HepG2 (cell line): ENCODE measurements around the gene HDDC3. TPM values are rescaled to one million over a fixed set of nuclear protein-coding genes. Genes with fewer than 3 reads are reported as not detected.
A peak's percentile ranks its signal among the peaks of the same experiment; 100 is the strongest.

Experiments
- ATF4 ChIP-seq, 2 experiments: fragments of 450-650 bp in 1 of 2; sonication (generic) in 1 of 2; formaldehyde crosslinking; IDR thresholded peaks; 2 replicates each; pipeline versions ENCODE4 v1.5.0 to v1.8.0; 2020 to 2022; ENCODE audit warnings: mild to moderate bottlenecking in 1 of 2, missing genetic modification reagents in 1 of 2
- CTCF ChIP-seq: sonication (generic); formaldehyde crosslinking; IDR thresholded peaks from 2 replicates; pipeline ENCODE4 v1.5.0; 2020; ENCODE audit warnings: mild to moderate bottlenecking, missing genetic modification reagents, moderate library complexity
- ELF4 ChIP-seq: sonication (generic); formaldehyde crosslinking; IDR thresholded peaks from 2 replicates; pipeline ENCODE4 v1.5.0; 2020; ENCODE audit warnings: missing genetic modification reagents, mild to moderate bottlenecking, moderate library complexity, borderline replicate concordance
- FOXC1 ChIP-seq: sonication (generic); formaldehyde crosslinking; IDR thresholded peaks from 2 replicates; pipeline ENCODE4 v1.8.0; 2022; ENCODE audit warnings: mild to moderate bottlenecking, missing genetic modification reagents, borderline replicate concordance
- HDAC6 ChIP-seq: fragments of 200-600 bp; sonication (generic); IDR thresholded peaks from 2 replicates; pipeline ENCODE4 v1.7.0; 2017; ENCODE audit warnings: mild to moderate bottlenecking, antibody characterized with exemption, low read length, low read depth
- HIC2 ChIP-seq: sonication (generic); formaldehyde crosslinking; IDR thresholded peaks from 2 replicates; pipeline ENCODE4 v1.9.0; 2022; ENCODE audit warnings: low read depth, missing genetic modification reagents
- MEF2D ChIP-seq: sonication (generic); formaldehyde crosslinking; IDR thresholded peaks from 2 replicates; pipeline ENCODE4 v1.5.1; 2020; ENCODE audit warnings: mild to moderate bottlenecking, missing genetic modification reagents
- MLX ChIP-seq: IDR thresholded peaks from 2 replicates; pipeline ENCODE4 v1.6.1; 2016
- SOX13 ChIP-seq, 3 experiments: fragments of 450-650 bp in 1 of 3; sonication (generic) in 1 of 3; formaldehyde crosslinking in 1 of 3; IDR thresholded peaks in 2 of 3; conservative IDR thresholded peaks in 1 of 3; 2 replicates each; pipeline versions ENCODE4 v1.5.0 to v1.6.1; 2016 to 2020; ENCODE audit warnings: antibody characterized with exemption in 1 of 3, mild to moderate bottlenecking in 1 of 3, missing compliant biosample characterization in 1 of 3, missing genetic modification reagents in 1 of 3, moderate library complexity in 1 of 3
- ZFP36 ChIP-seq: fragments of 150-350 bp; IDR thresholded peaks from 2 replicates; pipeline ENCODE4 v1.6.1; 2018; ENCODE audit warnings: borderline replicate concordance, low read length, low read depth; ENCODE audit not compliant: partially characterized antibody
- ZNF317 ChIP-seq: sonication (generic); formaldehyde crosslinking; IDR thresholded peaks from 2 replicates; pipeline ENCODE4 v1.5.0; 2020; ENCODE audit warnings: mild to moderate bottlenecking, missing genetic modification reagents
- ZNF646 ChIP-seq: sonication (generic); formaldehyde crosslinking; IDR thresholded peaks from 2 replicates; pipeline ENCODE4 v1.9.0; 2021; ENCODE audit warnings: mild to moderate bottlenecking, missing genetic modification reagents
- polyA plus RNA-seq, 8 experiments: library from polyadenylated mRNA; depleted of rRNA in 3 of 8; stranded (reverse) in 7 of 8; unstranded in 1 of 8; fragments of >200 nt; fragmentation: Illumina TruSeq in 4 of 8; extraction: Trizol in 4 of 8; gene quantifications; 2 replicates each; pipeline versions ENCODE4 v1.2.1 to v1.2.3, GENCODE V29; 2011 to 2016; ENCODE audit warnings: low read depth in 4 of 8, missing spikeins in 1 of 8, mixed read lengths in 1 of 8; ENCODE audit not compliant: insufficient read depth in 1 of 8
- total RNA-seq, 5 experiments: library from RNA; depleted of rRNA; stranded (reverse); fragments of >200 nt; fragmentation: Illumina TruSeq; extraction: Trizol; gene quantifications; 2 replicates each; pipeline ENCODE4 v1.2.3, GENCODE V29; 2016; ENCODE audit warnings: low read depth in 1 of 5
- TF ChIP-seq, protein P1 (sequence below): sonication (generic); formaldehyde crosslinking; IDR thresholded peaks from 2 replicates; pipeline ENCODE4 v1.8.1; 2022; ENCODE audit warnings: mild to moderate bottlenecking, missing genetic modification reagents

HDDC3 gene
- total and polyA plus RNA-seq, 2 of the 13 experiments (the other 11 are each of a cell fraction or from before 2014, with no cell fraction given) = 18.7 to 28.3 TPM

DNA sequence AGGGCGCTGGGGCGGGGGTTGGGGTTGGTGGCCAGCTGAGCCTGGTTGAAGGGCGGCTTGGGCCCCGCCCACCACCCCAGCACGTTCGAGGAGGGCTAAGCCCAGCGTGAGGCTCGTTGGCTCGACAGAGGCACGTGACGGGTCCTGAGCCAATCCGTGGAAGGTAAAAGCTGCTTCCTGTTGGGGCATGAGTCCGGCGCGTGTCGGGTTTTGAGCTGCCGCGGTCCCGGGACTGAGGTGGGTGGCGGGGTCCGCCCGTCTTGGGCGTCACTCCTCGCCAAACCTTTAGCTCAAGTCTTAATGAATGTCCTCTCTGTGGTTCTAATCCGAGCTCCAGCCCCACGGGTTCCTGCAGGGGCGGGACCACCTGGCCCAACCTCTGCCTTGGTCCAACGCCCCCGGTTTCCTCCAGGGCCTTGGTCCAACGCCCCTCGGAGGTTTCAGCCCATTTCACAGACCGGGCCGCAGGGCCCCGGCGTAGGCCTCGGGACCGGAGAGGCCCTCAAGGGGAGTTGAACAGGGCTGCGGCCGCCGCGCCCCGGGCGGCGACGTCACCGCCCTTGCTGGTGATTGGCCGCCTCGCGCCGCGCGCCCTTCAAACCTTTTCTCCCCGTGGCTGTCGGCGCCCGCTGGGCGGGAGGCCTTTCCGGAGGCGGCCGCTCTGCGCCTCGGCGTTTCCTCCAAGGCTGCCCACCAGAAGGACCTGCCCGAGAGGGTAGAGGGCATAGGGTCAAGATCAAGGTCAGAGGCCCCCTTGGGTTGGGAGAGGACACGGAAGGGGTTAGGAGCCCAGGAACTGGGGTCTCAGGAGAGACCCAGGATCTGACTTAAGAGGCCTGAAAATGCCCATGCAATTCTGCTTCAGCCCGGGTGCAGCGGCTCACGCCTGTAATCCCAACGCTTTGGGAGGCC, 22.6 kb upstream of the HDDC3 start, which contains the start of gene RCCD1 (continued):
- TF ChIP-seq ZNF646 (CRISPR knock-in tag) (no peak), CTCF (CRISPR knock-in tag) (no peak), ZNF317 (no peak), HDAC6 (no peak), ZFP36 (no peak), MEF2D (CRISPR knock-in tag) (peak; percentile 63; the same call in 1 of the 2 replicates), ATF4 (CRISPR knock-in tag; IDR thresholded peaks at IDR 0.05) (no peak), FOXC1 (CRISPR knock-in tag) (peak; percentile 94), SOX13 (IDR thresholded peaks at IDR 0.05) (no peak), SOX13 (CRISPR knock-in tag; conservative IDR thresholded peaks at IDR 0.05 in 1 of 2, IDR thresholded peaks at IDR 0.05 in 1 of 2) (no peak; a peak in 1 of 4 replicates), ELF4 (CRISPR knock-in tag) (no peak), MLX (CRISPR knock-in tag) (peak; percentile 99), HIC2 (CRISPR knock-in tag) (peak; percentile 53; the same call in 1 of the 2 replicates)
- TF ChIP-seq, protein P1, sequence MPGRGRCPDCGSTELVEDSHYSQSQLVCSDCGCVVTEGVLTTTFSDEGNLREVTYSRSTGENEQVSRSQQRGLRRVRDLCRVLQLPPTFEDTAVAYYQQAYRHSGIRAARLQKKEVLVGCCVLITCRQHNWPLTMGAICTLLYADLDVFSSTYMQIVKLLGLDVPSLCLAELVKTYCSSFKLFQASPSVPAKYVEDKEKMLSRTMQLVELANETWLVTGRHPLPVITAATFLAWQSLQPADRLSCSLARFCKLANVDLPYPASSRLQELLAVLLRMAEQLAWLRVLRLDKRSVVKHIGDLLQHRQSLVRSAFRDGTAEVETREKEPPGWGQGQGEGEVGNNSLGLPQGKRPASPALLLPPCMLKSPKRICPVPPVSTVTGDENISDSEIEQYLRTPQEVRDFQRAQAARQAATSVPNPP (CRISPR knock-in tag) = no peak; the same call in 1 of the 2 replicates
